ENCODE results near the gene SLC25A26. TPM values are rescaled to one million over a fixed set of nuclear protein-coding genes. Genes with fewer than 3 reads are reported as not detected.

The SLC25A26 gene
- total RNA-seq, 1 donor: 14.0 TPM

DNA sequence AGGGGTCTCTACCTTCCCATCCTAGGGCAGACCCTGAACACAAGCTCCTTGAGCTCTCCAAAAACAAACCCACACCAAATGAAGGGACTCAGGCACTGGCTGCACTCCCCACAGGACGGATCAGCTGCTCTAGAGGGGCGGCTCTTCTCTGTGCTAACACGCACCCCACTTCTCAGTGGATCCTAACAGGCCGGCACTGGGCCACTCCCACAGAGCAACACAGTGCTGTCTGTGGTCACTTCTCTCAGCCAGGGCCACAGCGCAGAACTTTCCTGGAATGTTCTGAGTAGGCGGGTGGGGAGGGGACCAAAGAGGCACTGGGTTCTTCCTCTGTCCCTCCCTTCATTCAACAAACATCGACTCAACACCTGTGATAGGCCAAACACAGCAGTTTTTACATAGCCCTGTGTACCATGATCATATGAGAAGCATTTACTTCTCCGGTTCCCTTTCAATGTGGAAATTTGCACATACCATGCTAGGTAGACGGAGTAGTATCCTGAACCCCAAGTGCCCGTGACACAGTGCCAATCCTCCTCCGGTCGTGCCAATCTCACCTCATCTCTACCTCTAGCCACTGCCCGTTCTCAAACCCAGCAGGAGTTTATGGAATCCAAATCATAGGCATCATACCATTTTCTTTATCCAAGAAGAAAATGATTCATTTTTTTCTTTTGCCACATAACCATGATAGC is 181.9 kb downstream of the SLC25A26 start:
- no peak for DNase-seq (ENCODE audit: low read depth)
- H3K4me3 ChIP-seq (ENCODE audit: low read depth, low read length): no peak overlapping the region
- TF ChIP-seq, protein P1, sequence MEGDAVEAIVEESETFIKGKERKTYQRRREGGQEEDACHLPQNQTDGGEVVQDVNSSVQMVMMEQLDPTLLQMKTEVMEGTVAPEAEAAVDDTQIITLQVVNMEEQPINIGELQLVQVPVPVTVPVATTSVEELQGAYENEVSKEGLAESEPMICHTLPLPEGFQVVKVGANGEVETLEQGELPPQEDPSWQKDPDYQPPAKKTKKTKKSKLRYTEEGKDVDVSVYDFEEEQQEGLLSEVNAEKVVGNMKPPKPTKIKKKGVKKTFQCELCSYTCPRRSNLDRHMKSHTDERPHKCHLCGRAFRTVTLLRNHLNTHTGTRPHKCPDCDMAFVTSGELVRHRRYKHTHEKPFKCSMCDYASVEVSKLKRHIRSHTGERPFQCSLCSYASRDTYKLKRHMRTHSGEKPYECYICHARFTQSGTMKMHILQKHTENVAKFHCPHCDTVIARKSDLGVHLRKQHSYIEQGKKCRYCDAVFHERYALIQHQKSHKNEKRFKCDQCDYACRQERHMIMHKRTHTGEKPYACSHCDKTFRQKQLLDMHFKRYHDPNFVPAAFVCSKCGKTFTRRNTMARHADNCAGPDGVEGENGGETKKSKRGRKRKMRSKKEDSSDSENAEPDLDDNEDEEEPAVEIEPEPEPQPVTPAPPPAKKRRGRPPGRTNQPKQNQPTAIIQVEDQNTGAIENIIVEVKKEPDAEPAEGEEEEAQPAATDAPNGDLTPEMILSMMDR (IDR thresholded peaks at IDR 0.05; ENCODE audit: insufficient read depth, low read length): no peak

DNA sequence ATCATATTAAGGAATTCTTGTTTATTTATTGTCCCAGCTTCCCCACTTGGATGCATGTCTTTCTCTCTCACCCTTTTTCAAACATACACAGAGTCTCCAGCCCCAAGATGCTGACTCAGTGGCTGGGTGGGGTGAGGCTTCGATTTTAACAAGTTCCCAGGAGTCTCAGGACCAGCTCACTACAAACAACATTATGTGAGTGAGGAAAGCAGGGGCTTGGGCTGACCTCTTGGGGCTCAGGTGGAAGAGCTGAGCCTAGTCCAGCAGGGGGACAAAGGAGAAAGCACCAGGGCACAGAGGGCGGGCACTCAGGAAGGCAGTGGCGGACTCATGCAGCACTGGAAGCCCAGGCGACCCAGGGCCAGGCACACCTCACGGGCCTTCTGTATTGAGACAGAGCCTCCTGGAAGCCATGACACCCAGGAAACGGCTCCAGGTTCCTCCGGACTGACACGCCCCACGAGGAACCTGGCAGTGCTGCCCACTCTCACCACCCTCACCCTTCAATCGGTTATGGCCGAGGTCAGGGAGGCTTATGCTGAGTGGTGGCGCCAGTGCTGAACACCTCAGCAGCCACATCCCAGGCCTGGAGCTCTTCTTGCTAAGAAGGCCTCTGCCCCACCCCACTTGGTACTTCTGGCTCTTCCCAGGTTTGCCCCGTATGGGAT is 182.7 kb downstream of the SLC25A26 start:
- H3K4me3 ChIP-seq (ENCODE audit: low read depth, low read length): no peak overlapping the region
- DNase-seq (ENCODE audit: low read depth): peak; percentile 58
- TF ChIP-seq, protein P1 (IDR thresholded peaks at IDR 0.05; ENCODE audit: insufficient read depth, low read length): no peak

DNA sequence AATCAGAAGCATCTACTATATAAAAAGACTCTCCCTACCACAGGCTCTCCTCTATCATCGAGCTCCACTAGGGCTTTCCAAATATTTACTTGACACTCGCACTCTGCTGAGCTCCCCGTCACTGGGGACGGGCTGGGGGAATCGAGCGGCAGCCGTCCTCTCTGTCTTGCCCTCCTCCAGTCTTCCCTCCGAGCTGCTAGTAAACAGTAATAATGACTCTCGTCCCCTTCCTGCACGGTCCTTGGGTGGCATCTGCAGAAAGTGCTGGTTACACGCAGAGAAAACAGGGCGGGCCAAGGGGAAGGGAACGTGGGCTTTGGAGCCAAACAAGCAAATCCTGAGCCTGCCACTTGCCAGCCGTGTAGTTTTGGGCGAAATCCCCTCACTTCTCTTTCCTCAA is 183.4 kb downstream of the SLC25A26 start:
- DNase-seq (ENCODE audit: low read depth): no peak
- H3K4me3 ChIP-seq (ENCODE audit: low read depth, low read length): no peak overlapping the region
- TF ChIP-seq, protein P1 (IDR thresholded peaks at IDR 0.05; ENCODE audit: insufficient read depth, low read length): no peak

DNA sequence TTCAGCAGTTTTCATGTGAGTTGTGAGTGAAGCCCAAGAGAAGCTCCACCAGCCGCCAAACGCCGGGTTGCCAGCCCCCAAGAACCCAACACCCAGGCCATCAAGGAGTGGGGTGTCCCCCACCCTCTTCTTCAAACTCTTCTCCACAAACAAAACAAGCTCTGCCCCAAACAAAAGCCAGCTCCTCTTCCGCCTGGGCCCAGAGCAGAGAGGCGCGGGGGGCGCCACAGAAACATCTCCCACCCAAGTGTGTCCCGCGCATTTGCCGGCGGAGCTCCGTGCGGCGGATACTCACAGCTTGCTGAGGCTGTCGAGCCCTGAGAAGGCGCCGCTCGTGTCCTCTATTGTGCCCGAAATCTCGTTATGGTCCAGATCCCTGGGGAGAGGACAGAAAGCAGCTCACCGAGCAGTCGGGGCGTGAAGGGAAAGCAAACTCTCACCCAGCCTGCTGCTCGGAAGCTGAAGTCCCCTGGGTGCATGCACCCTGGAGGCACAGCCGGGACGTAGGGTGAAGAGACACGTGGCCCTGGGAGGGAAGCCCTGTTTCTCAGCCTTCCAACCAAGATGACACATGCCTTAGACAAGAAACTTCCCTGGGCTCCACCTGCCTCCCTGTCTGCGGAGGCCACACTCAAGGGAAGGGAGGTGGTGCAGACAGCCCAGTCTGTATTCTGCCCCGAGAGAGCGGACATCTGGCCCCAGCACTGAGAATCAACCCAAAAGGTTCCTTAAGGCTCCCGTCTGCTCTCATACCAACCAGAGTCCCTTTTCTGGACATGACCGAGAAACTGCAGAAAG is 184.3 kb downstream of the SLC25A26 start:
- no peak overlapping the region for H3K4me3 ChIP-seq (ENCODE audit: low read depth, low read length)
- TF ChIP-seq, protein P1 (IDR thresholded peaks at IDR 0.05; ENCODE audit: insufficient read depth, low read length): no peak
- DNase-seq (ENCODE audit: low read depth): no peak

DNA sequence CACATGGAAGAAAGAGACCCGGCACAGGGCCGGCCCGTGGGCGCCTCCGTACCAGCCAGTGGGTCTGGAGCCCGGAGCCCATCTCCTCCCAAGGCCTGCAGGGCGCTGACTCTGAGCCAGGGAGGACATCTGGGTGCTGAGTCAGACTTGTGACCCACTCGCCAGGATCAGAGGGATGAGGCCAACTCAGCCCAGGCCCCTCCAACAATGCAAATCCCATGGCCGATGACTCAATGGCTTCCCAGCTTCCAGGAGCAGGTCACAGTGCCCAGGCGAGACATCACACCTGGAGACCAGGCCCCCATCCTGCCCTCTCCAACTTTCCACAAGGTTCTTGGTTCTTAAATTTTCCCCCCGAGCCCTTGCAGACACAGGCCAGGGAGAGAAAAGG is 184.9 kb downstream of the SLC25A26 start:
- no peak overlapping the region for H3K4me3 ChIP-seq (ENCODE audit: low read depth, low read length)
- TF ChIP-seq, protein P1 (IDR thresholded peaks at IDR 0.05; ENCODE audit: insufficient read depth, low read length): no peak
- DNase-seq (ENCODE audit: low read depth): peak; percentile 81

DNA sequence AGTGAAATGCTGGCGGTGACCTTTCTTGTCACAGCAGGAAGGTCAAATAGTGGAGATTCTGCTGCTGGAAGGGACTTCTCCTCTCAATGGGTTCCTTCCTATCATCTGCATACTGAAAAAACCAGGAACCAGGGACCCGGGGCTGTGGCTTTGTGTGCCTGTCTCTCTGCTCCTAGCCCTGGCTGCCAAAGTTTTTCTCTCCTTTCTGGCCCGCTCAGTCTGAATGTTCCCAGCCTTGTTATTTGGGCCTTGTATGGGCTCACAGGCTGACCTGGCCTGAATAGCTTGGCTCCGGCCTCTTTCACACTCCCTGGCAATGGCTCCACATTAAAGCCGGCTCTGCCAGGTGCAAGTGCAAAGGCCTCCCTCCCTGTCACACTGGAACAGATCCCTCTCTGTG is 185.4 kb downstream of the SLC25A26 start:
- TF ChIP-seq, protein P1 (IDR thresholded peaks at IDR 0.05; ENCODE audit: insufficient read depth, low read length): no peak
- no peak for DNase-seq (ENCODE audit: low read depth)
- no peak overlapping the region for H3K4me3 ChIP-seq (ENCODE audit: low read depth, low read length)
